HG03045 (cell line): ENCODE data around the gene PAX3.

ENCODE experiments used
- ATAC-seq: cut with Tn5 transposase; IDR thresholded peaks from one replicate; pipeline ENCODE4 v1.9.1; 2021; ENCODE audit warnings: mild to moderate bottlenecking, moderate library complexity; ENCODE audit not compliant: unreplicated experiment

Gene PAX3

DNA sequence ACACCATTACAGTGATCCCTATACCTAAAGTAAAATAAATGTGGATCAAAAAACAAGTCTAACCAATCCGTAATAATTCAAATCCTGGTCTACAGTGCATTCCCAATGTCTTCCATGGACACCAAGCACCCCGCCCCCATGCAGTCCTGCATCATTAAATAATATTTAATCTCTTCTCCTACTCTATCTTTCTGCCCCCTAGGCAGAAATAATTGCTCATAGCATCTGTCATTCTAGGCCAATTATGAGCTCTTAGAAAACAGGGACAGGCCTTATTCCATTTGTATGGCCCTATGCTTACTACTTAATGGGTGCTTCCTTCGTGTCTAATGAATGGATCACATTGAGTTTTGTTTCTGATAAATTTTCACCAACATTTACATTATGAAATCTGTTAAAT is 66.4 kb downstream of the PAX3 start:
- no peak for ATAC-seq

DNA sequence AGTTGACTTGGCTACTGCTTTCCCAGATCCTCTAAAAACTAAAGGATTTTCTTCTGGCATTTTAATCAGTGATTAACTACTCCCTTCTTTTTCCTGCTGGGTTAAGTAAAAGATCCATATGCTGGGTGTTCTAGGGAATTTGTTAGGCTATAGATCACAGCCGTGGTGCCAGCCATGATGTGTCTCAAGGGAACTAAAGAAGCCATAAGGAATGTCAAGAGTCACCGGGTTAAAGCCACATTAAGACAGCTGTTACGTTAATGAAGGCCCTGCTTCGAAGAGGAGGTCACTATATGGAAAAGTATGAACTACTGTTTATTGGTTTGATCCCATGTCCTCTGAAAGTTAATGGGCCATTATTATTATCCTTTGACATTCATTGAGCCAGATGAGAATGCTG is 70.7 kb downstream of the PAX3 start:
- ATAC-seq = no peak

DNA sequence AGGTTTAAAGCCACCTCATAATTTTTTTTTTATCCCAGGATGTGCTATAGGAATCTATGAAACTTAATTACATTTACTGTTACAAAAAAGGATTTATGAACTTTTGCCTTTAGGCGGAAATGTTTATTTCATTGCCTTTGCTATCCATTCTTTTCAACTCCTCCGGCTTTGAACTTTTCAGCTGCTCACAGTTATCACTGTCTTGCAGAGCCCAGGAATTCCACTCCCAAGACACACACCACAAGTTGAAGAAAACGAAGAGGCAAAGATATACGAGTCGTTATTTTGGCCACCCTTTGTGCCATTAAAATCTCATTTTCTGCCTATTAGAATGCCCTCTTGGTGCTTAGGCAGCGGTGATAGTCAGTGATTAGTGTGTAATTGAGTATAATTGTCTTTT is 80.0 kb downstream of the PAX3 start:
- ATAC-seq = no peak

DNA sequence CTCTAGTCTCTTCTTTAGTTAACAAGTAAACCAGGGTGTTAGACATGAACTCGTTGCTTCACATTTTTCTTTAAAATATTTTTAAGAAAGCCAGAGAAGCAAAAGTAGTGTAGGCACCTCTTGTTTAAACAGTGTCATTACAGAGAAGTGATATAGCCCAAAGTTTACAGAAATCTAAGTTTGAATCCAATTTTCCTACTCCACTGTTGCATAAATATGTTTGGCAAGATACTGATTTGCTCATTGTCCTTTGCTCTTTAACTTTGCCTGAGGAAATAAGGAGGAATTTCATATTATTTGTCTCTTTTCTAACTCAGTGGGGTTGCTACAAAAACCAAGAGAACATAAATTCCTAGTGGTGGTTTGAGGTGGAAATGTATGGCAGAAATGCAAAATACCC is 81.1 kb downstream of the PAX3 start:
- ATAC-seq = no peak

DNA sequence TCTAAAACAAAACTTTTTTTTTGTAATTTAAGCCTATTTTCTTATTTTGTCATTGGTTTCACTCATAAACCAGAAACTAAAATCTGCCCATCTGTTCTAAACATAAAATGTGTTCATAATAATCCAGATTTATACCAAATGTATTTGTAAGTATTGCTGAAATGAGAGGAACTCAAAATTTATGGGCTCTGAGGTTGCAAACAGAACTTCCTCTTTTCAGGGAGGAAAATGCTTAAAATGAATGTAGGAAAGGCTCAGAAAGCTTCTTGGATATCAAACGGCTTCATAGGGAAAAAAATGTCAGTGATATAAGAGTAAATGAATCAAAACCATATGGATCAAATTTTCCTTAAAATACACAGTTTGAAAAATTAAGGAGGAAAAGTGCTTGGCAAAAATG is 83.9 kb downstream of the PAX3 start:
- no peak for ATAC-seq

DNA sequence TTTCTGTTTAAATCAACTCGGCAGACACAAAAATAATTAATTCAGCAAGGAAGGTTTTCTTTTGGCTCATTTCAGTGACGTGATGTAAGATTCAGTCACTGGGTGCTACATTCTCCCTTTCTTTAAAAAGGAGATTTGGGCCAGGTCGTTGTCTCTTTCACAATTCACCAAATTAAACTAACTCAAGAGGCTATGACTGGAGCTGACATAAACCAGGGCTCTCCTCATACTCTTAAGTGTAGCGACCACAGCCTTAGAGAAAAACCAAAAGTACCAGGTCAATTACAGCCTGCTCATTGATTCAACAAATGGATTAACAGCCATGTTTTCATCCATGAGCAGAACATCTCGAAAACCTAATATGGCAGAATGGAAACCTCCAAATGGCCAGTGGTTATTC is 85.7 kb downstream of the PAX3 start:
- no peak for ATAC-seq

DNA sequence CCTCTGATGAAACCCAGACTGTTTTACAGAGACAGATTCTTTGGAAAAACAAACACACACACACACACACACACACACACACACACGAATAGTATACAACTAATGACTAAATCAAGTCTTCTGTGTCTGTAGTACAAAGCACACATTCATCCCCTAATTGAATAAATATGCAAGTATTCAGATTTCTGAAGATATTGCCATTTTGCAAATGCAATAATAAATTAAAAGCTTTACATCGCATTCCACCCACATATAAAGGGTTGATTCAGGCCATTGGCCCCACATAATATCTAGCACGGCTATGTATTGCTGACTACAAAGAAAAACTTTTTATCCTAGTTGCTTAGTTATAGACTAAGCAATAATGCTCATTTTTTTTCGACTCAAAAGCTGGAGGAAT is 86.2 kb downstream of the PAX3 start:
- ATAC-seq = no peak

DNA sequence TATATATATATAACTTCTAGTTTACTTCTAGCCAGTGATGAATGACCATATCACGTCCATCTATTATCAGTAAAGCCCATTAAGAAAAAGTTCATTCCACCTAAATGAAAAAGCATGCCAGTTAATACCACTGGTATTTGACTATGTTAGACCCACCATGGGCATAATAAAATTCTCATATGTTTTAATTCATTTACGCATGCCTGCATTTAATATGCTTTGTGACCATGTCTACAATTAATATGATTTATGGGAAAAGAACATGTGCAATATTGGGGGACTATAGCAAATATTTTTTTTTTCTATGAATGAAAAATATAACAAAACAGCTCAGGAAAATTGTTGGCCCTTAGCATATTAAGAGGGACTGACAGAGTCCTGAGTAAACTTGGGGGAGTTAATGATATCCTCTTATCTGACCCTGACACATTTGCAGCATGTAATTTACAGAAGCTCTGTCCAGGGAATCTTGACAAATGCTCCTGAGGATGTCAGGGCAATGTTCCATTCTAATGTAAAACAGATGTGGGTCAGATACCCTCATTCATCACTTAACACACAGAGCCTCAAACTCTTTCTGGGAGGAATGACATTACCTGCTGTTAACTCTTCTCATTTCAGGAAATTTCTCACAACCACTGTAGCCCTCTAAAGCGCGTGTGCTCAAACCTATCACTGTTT is 90.6 kb downstream of the PAX3 start:
- ATAC-seq = no peak

DNA sequence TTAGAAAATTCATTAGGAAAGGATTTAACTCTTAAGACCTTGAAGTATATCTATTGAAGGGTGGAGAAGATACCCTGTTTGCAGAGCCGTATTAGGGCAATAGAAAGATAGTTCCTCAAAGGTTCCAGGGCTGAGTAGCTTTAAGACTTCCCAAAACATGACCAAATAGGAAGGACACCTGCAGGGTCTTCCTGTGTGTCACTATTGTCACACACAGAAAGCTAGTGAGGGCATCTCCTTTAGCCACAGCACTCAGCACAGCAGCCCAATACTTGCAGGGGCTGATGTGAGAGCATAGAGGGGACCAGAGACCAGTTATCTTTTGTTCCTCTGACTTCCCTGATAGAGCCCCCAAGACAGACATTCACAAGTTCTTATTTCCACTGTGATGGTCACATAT is 93.7 kb downstream of the PAX3 start:
- ATAC-seq = no peak

DNA sequence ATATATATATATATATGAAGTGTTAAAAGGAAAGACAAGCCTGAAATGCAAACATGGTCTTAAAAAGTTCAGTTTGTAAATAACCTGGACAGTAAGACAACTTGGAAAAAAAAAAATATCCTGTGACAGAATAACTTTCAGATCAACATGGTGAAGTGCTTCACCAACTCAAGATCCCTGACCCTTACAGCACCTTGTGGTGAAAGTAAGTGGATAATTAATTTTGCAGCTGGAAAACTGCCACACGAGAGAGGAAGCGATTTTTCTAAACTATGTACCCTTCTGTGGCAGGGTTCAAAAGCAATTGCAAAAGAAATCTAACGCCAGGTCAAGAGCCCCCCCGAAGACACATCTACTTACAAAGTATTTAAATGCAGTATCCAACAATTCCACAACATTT is 95.8 kb downstream of the PAX3 start:
- ATAC-seq = no peak

DNA sequence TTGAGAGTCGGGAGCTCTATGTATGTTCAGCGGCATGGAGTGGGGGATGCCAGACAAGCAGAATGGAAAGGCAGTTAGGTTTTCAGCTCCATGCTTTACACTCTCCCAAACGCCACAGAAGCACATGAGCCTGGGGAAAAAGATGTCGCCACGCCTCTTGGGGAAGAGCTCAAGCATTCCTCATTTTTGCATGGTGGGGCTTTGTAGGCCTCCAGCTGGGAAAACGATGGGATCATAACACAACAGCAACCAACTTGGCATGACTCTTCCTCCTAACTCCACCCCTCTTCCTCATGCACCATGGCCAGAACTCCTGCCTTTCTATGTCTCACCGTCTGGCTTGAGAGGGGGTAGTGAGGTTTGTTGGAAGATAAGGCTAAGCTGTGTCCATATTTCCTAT is 102.6 kb downstream of the PAX3 start:
- no peak for ATAC-seq

DNA sequence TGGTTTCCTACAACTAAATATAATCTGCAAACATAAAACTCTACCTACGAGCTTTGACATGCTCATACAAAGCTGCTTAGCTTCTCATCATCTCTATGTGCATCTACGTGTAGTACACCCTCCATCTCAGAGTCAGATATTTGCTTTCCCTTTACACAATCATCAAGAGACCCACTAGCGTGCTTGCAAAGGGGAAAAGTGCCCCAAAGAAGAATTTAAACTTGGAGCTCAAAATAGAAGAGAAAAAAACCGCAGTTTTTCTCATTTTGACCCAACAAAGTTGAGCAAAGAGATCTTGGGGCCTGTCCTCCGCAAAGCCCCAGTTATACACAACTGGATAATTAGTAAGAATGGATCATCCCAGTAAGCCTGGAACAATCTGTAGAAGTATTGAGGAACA is 104.1 kb downstream of the PAX3 start:
- no peak for ATAC-seq

DNA sequence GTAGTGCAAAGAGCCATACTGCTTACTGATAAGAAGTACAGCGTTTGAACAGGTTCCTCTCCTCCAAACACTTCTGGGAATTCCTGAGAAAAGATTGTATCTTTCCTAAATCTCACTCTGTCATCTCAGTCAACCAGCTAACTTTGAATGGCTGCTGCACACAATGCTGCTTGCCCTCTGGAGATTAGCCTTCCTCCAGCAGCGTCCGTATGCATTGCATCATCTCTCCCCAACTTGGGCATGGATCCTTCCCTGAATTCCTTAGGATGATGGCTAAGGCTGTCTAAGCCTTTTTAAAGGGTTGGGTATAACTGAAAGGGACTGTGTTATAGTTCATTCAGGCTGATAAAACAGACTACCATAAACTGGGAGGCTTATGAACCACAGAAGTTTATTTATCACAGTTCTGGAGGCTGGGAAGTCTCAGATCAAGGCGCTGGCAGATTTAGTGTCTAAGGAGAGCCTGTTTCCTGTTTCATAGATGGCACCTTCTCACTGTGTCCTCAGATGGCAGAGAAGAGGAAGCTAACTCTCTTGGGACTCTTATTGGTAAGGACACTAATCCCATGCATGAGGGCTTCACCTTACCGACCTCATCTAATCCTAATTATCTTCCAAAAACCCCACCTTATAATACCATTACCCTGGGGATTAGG is 105.3 kb downstream of the PAX3 start:
- ATAC-seq = no peak

DNA sequence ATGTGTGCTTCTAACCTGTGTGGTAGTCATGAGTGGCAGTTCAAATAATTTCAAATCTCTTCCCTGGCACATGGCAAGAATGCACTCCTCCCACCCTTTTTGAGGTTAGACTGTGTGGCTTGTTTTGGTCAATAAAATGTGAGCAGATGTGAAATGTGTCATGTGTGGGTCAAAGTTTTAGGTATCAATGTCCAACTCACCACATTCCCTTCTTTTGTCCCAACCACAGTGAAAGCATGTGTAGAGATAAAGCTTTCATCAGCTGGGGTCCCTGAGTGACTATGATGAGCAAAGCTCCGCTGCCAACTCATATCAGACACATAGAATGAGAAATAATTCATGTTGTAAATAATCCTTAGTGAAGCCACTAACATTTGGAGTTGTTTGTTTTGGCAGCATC is 118.2 kb downstream of the PAX3 start:
- no peak for ATAC-seq

DNA sequence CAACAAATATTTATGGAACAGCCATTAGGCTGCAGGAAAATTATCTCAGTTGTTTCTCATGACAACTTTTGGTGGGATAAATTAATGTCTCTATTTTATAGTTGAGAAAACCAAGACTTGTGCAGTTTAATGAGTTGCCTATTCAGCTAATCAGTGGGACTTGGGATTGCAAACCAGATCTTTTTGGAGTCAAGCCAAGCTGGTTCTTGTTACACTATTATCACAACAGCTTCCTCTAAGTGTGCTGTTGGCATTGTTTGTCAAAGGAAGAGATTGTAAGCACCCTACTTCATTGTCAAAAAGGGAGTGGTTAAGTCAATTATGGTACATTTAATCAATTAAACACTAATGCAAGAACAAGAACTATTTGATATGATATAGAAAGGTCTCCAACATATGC is 119.2 kb downstream of the PAX3 start:
- ATAC-seq = no peak

DNA sequence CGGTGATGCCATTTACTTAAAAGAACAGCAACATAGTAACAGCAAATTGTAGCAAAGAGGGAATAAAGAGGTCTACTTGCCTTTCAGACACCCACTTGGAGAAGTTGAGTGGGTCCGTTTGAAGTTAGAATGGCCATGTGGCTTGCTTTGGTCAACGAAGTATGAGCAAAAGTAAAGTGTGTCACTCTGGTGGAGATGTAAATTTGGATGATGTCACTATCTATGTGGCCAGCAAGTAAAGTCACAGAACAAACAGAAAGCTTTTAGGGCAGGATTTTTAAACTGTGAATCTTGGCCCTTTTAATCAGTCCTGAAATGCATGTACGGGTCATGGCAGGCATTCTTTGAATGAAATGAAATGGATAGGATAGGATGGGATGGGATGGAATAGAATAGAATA is 120.3 kb downstream of the PAX3 start:
- no peak for ATAC-seq

DNA sequence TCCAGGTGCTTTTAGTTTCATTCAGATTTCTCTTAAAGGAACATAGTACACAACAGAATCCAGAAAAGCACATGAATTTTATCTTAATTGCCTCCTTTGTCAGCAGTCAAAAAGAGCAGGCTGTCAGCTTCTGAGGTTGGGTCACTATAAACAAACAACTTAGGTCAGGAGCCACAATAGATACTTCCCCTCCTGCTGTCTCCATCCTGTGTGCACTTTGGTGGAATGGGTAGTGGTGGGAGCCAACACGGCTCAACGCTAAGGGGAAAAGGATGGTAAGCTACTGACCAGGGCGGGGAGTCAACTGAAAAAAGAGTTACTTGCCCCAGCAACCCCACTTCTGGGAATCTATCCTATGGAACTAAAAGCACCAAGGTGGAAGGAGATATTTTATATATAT is 121.9 kb downstream of the PAX3 start:
- ATAC-seq = no peak

DNA sequence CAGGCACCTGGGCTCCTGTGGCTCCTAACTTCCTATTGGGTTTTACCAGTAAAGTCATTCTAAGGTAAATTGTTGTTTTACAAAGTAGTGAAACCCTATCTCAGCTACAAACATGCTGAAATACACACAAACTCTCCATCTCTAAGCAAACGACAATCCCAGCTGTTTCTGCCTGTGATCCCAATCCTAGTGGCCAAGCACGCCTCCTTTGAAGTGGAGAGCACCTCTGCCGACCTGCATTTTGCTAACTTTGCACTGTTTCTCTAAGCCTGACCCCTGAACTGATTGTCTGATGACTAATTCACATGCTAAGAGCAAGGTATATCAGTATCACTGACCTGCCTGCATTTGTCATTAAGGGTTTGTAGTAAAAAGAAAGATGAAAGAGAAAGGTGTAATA is 124.3 kb downstream of the PAX3 start:
- no peak for ATAC-seq

DNA sequence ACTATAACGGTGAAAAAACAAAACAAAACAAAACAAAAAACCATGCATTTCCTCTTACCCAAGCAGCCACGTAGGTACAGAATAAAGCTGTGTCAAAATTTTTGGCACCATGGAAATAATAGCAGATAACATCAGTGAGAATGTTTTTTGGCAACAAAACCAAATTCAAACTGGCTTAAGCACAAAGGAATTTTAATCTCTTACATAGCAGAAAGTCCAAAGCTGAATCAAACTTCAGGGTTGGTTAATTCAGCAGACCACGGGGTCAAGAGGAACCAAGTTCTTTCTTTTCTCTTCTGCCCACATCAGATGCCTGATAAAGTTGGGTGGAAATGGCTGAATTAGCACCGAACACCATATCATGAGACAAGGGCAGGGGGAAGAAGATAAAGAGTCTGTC is 129.5 kb downstream of the PAX3 start:
- no peak for ATAC-seq

DNA sequence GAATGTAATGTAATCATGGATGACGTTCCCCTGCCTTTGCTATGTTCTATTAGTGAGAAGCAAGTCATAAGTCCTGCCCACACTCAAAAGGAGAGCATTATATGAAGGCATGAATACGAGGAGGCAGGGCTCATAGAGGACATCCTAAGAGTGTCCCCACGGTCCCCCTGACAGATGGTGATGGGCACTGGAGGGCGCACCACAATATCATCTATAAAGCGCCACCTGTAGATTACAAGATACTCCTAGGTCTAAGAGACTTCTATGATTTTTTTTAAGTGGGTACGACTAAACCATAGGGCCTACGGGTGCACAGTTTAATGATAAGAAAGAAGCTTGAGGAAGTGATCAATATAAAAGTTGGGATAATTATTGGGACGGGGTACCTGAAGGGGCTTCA is 131.0 kb downstream of the PAX3 start:
- no peak for ATAC-seq

DNA sequence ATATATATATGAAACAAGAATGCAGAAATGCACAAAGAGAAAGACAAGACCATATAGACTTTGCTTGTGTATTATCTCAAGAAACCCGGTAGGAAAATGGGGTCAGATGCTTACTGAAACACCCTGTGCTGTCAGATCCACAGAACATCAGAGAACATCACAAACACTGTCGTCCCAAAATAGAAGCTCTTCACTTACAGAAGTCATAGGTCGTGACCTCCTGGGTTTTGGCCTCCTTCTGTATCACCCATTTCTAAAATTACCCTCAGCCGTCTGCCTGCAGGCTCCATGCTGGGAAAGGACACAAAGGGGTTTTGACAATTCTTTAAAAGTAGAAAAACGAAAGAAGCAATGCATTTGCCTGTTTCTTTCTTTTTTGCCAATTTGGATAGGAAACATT is 137.9 kb downstream of the PAX3 start:
- ATAC-seq = no peak

DNA sequence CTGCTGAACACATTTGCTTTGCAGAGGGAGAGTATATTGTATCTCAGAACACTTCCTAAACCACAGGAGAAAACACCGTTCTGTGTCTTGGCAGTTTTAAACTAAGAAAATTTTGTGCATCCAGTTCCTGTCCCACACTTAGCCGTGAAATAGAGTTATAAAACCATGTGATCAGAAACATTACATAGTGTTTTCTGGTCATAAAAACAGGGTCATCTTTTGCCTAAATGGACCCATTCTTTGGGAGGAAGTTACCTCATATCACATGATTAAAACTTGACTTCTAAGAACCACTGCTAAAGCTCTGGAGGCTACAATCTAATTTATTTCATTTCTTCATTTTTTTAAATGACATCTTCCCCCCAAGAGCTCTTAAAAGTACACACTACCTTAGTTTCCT is 138.7 kb downstream of the PAX3 start:
- ATAC-seq = no peak

DNA sequence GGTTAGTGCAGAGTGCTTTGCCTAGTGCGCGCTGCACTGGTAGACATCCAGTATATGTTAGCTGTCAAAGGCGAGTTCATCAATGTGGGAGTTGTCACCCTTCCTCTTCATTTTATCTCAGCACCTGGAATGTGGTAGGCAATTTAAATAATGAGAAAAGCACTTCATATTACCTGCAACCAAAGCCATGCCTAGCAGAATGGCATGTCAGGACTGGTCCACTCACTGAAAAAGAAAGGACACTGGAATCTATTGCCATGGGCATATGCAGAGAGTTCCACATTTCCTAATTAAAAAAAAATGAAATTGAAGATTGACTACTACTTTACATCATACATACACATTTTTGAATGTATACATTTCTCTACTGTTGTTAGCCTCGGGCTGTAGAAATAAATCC is 139.6 kb downstream of the PAX3 start:
- ATAC-seq = no peak
